ENCODE data around the gene GPR152.
"Not testable (repeated sequence)": the region's sequence is repeated elsewhere in the genome, so short reads cannot be mapped to it uniquely, and the experiment has no call there.

GRCh38 chr11:67465530-67465929, 13.0 kb upstream of the GPR152 start:
- TF ChIP-seq, protein P1, sequence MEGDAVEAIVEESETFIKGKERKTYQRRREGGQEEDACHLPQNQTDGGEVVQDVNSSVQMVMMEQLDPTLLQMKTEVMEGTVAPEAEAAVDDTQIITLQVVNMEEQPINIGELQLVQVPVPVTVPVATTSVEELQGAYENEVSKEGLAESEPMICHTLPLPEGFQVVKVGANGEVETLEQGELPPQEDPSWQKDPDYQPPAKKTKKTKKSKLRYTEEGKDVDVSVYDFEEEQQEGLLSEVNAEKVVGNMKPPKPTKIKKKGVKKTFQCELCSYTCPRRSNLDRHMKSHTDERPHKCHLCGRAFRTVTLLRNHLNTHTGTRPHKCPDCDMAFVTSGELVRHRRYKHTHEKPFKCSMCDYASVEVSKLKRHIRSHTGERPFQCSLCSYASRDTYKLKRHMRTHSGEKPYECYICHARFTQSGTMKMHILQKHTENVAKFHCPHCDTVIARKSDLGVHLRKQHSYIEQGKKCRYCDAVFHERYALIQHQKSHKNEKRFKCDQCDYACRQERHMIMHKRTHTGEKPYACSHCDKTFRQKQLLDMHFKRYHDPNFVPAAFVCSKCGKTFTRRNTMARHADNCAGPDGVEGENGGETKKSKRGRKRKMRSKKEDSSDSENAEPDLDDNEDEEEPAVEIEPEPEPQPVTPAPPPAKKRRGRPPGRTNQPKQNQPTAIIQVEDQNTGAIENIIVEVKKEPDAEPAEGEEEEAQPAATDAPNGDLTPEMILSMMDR (IDR thresholded peaks at IDR 0.05) = not testable (repeated sequence)
- not testable (repeated sequence) for TF ChIP-seq RNF2 (IDR thresholded peaks at IDR 0.05; ENCODE audit: borderline replicate concordance, low read depth); SMC3 (IDR thresholded peaks at IDR 0.05); ZSCAN20 (CRISPR knock-in tag; IDR thresholded peaks at IDR 0.05); ZFP36 (IDR thresholded peaks at IDR 0.05; ENCODE audit: borderline replicate concordance, partially characterized antibody); JUN (IDR thresholded peaks at IDR 0.05); MAX (IDR thresholded peaks at IDR 0.05); POLR2A (IDR thresholded peaks at IDR 0.05; ENCODE audit: low read length); RAD21 (conservative IDR thresholded peaks at IDR 0.05 in 1 of 2, IDR thresholded peaks at IDR 0.05 in 1 of 2); MYC (IDR thresholded peaks at IDR 0.05; ENCODE audit: borderline replicate concordance, low read length); ESRRA (IDR thresholded peaks at IDR 0.05; ENCODE audit: borderline replicate concordance, low read length); EP300 (IDR thresholded peaks at IDR 0.05)
- TF ChIP-seq, protein P2, sequence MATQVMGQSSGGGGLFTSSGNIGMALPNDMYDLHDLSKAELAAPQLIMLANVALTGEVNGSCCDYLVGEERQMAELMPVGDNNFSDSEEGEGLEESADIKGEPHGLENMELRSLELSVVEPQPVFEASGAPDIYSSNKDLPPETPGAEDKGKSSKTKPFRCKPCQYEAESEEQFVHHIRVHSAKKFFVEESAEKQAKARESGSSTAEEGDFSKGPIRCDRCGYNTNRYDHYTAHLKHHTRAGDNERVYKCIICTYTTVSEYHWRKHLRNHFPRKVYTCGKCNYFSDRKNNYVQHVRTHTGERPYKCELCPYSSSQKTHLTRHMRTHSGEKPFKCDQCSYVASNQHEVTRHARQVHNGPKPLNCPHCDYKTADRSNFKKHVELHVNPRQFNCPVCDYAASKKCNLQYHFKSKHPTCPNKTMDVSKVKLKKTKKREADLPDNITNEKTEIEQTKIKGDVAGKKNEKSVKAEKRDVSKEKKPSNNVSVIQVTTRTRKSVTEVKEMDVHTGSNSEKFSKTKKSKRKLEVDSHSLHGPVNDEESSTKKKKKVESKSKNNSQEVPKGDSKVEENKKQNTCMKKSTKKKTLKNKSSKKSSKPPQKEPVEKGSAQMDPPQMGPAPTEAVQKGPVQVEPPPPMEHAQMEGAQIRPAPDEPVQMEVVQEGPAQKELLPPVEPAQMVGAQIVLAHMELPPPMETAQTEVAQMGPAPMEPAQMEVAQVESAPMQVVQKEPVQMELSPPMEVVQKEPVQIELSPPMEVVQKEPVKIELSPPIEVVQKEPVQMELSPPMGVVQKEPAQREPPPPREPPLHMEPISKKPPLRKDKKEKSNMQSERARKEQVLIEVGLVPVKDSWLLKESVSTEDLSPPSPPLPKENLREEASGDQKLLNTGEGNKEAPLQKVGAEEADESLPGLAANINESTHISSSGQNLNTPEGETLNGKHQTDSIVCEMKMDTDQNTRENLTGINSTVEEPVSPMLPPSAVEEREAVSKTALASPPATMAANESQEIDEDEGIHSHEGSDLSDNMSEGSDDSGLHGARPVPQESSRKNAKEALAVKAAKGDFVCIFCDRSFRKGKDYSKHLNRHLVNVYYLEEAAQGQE (IDR thresholded peaks at IDR 0.05) = not testable (repeated sequence)

All from A549 (cell line).